NB4 (cell line): Measurements from ENCODE around the gene HADH.

Source experiments
- CTCF ChIP-seq: IDR thresholded peaks from one replicate; pipeline ENCODE4 v1.5.1; 2012; ENCODE audit warnings: low read depth, low read length
- MYC ChIP-seq: IDR thresholded peaks from 2 replicates; pipeline ENCODE4 v1.6.1; 2011; ENCODE audit warnings: low read depth, low read length
- POLR2A ChIP-seq: IDR thresholded peaks from 2 replicates; pipeline ENCODE4 v1.6.1; 2011; ENCODE audit warnings: mild to moderate bottlenecking; ENCODE audit not compliant: insufficient read length; ENCODE audit errors: extremely low read depth

GRCh38 chr4:108006361-108006760 is 16.7 kb downstream of the HADH start:
- no peak for TF ChIP-seq CTCF
- TF ChIP-seq POLR2A = no peak
- no peak for TF ChIP-seq MYC
